Mesendoderm (in vitro differentiated cells): ENCODE measurements around the gene CEP43.

ENCODE experiments used
- DNase-seq: peaks from one replicate; pipeline ENCODE4 v3.0.0; 2013
- H2AK5ac ChIP-seq: 2 replicates; pipeline ENCODE4 v1.6.1; 2013; ENCODE audit warnings: low read length, inconsistent platforms
- H2BK120ac ChIP-seq: 2 replicates; pipeline ENCODE4 v1.6.1; 2013; ENCODE audit warnings: low read depth, mild to moderate bottlenecking, low read length, moderate library complexity, mixed read lengths
- H2BK15ac ChIP-seq: replicated peaks from 2 replicates; pipeline ENCODE4 v1.6.1; 2013; ENCODE audit warnings: low read depth, mild to moderate bottlenecking, moderate library complexity
- H2BK5ac ChIP-seq: 2 replicates; pipeline ENCODE4 v1.6.1; 2013; ENCODE audit warnings: low read length, inconsistent platforms
- H3K18ac ChIP-seq: 2 replicates; pipeline ENCODE4 v1.6.1; 2013; ENCODE audit warnings: mild to moderate bottlenecking, low read length, mixed read lengths
- H3K23ac ChIP-seq: one replicate; pipeline ENCODE4 v1.6.1; 2013; ENCODE audit warnings: low read length
- H3K27ac ChIP-seq: 2 replicates; pipeline ENCODE4 v1.5.1; 2013; ENCODE audit warnings: low read depth, mild to moderate bottlenecking, inconsistent platforms, low read length, moderate library complexity
- H3K27me3 ChIP-seq: 2 replicates; pipeline ENCODE4 v1.6.1; 2013; ENCODE audit warnings: low read length, control low read depth, mild to moderate bottlenecking, inconsistent platforms; ENCODE audit not compliant: insufficient read depth, poor library complexity
- H3K36me3 ChIP-seq: 2 replicates; pipeline ENCODE4 v1.6.1; 2013; ENCODE audit warnings: low read length, inconsistent platforms; ENCODE audit not compliant: control insufficient read depth, insufficient read depth
- H3K4ac ChIP-seq: one replicate; pipeline ENCODE4 v1.6.1; 2013; ENCODE audit warnings: low read depth, mild to moderate bottlenecking, low read length, moderate library complexity
- H3K4me1 ChIP-seq: 2 replicates; pipeline ENCODE4 v1.6.1; 2013; ENCODE audit warnings: low read depth, low read length, inconsistent platforms; ENCODE audit not compliant: control insufficient read depth
- H3K4me2 ChIP-seq: 2 replicates; pipeline ENCODE4 v1.6.1; 2013; ENCODE audit warnings: low read length
- H3K4me3 ChIP-seq: 2 replicates; pipeline ENCODE4 v1.5.1; 2013; ENCODE audit warnings: mild to moderate bottlenecking, low read length
- H3K56ac ChIP-seq: one replicate; pipeline ENCODE4 v1.6.1; 2013; ENCODE audit warnings: low read length
- H3K79me1 ChIP-seq: 2 replicates; pipeline ENCODE4 v1.6.1; 2013; ENCODE audit warnings: low read length, inconsistent platforms
- H3K79me2 ChIP-seq: 2 replicates; pipeline ENCODE4 v1.6.1; 2013; ENCODE audit warnings: mild to moderate bottlenecking, low read length; ENCODE audit not compliant: control insufficient read depth, insufficient read depth
- H3K9ac ChIP-seq: 2 replicates; pipeline ENCODE4 v1.6.1; 2013; ENCODE audit warnings: low read length, inconsistent platforms
- H4K5ac ChIP-seq: one replicate; pipeline ENCODE4 v1.6.1; 2013; ENCODE audit warnings: low read length
- H4K8ac ChIP-seq: one replicate; pipeline ENCODE4 v1.6.1; 2013; ENCODE audit warnings: low read depth, mild to moderate bottlenecking, control low read depth, low read length, moderate library complexity
- WGBS: extraction: QIAGEN DNeasy Blood & Tissue Kit; methylation state at CpG from one replicate; pipeline ENCODE4 v1.1.7; 2013; ENCODE audit warnings: low lambda C conversion rate, missing lambda C conversion rate; ENCODE audit not compliant: insufficient coverage; ENCODE audit errors: extremely low coverage; 5-methylcytosine and 5-hydroxymethylcytosine counted together

CEP43 gene

GRCh38 chr6:167007985-167008384 is 8.8 kb downstream of the CEP43 start:
- Histone ChIP-seq H3K9ac (no peak overlapping the region), H3K79me2 (no peaks in the 10 kb centered on the region), H3K36me3 (peaks cover 9% of the 10 kb centered on the region), H2BK5ac (no peak overlapping the region), H3K27me3 (no peaks in the 10 kb centered on the region), H3K27ac (no peak overlapping the region), H4K5ac (no peak overlapping the region), H3K23ac (no peak overlapping the region), H3K4ac (no peak overlapping the region), H2BK120ac (no peak overlapping the region), H3K4me2 (no peak overlapping the region), H3K4me3 (no peak overlapping the region), H3K56ac (no peak overlapping the region), H3K18ac (no peak overlapping the region), H3K4me1 (no peaks in the 10 kb centered on the region), H2AK5ac (no peak overlapping the region), H4K8ac (no peak overlapping the region), H3K79me1 (peaks cover 5% of the 10 kb centered on the region), H2BK15ac (no peak overlapping the region)
- no CpG with 5 or more reads among the region's 4 CpGs for WGBS
- no peak for DNase-seq

GRCh38 chr6:167013067-167013466 is 13.9 kb downstream of the CEP43 start:
- no peaks in the 10 kb centered on the region for H3K79me2 ChIP-seq
- H3K4me3 ChIP-seq: no peak overlapping the region
- H3K56ac ChIP-seq: no peak overlapping the region
- no peaks in the 10 kb centered on the region for H3K4me1 ChIP-seq
- H4K5ac ChIP-seq: no peak overlapping the region
- H3K18ac ChIP-seq: no peak overlapping the region
- H3K27ac ChIP-seq: no peak overlapping the region
- H3K4me2 ChIP-seq: no peak overlapping the region
- H2AK5ac ChIP-seq: no peak overlapping the region
- no peak overlapping the region for H2BK5ac ChIP-seq
- no peak overlapping the region for H3K9ac ChIP-seq
- H3K36me3 ChIP-seq: peaks cover 4% of the 10 kb centered on the region
- no peak overlapping the region for H4K8ac ChIP-seq
- H3K79me1 ChIP-seq: no peaks in the 10 kb centered on the region
- DNase-seq: no peak
- no peak overlapping the region for H2BK120ac ChIP-seq
- H3K27me3 ChIP-seq: no peaks in the 10 kb centered on the region
- H3K23ac ChIP-seq: no peak overlapping the region
- no CpG with 5 or more reads among the region's 1 CpG for WGBS
- H3K4ac ChIP-seq: no peak overlapping the region
- no peak overlapping the region for H2BK15ac ChIP-seq

DNA sequence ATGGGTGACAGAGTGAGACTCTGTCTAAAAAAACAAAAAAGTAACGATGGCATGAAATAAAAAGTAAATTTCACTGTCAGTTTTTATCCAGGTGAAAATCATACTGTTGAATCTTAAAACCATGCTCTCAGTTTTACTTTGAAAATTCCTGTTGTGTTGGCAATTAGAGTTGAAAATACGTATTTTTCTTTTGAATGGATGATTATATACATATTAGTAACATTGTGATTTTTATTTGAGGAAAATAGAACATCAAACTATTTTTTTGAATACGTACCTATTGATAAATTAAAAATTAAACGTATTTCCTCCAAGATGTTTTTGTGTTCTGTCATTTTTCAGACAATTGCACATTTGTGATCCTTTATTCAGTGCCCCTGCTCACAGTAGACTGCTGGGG is 14.7 kb downstream of the CEP43 start:
- Histone ChIP-seq H2AK5ac (no peak overlapping the region), H3K4me1 (no peaks in the 10 kb centered on the region), H3K79me1 (no peaks in the 10 kb centered on the region), H3K4me3 (no peak overlapping the region), H3K4me2 (no peak overlapping the region), H3K18ac (no peak overlapping the region), H3K27me3 (no peaks in the 10 kb centered on the region), H4K8ac (no peak overlapping the region), H3K23ac (no peak overlapping the region), H3K36me3 (peaks cover 4% of the 10 kb centered on the region), H2BK120ac (no peak overlapping the region), H2BK15ac (no peak overlapping the region), H4K5ac (no peak overlapping the region), H3K27ac (no peak overlapping the region), H3K9ac (no peak overlapping the region), H3K56ac (no peak overlapping the region), H2BK5ac (no peak overlapping the region), H3K79me2 (no peaks in the 10 kb centered on the region), H3K4ac (no peak overlapping the region)
- no peak for DNase-seq
- WGBS: 100% methylated on average over 2 of the region's 4 CpGs

GRCh38 chr6:167015302-167015701 is 16.1 kb downstream of the CEP43 start:
- H3K27ac ChIP-seq: no peak overlapping the region
- no peak overlapping the region for H3K23ac ChIP-seq
- no peak overlapping the region for H3K4me2 ChIP-seq
- H2AK5ac ChIP-seq: no peak overlapping the region
- H3K56ac ChIP-seq: no peak overlapping the region
- H3K27me3 ChIP-seq: no peaks in the 10 kb centered on the region
- no peak overlapping the region for H4K5ac ChIP-seq
- no peak overlapping the region for H2BK5ac ChIP-seq
- DNase-seq: peak; percentile 7
- no peak overlapping the region for H2BK15ac ChIP-seq
- no peaks in the 10 kb centered on the region for H3K4me1 ChIP-seq
- H3K36me3 ChIP-seq: peaks cover 4% of the 10 kb centered on the region
- no peak overlapping the region for H3K18ac ChIP-seq
- no peaks in the 10 kb centered on the region for H3K79me2 ChIP-seq
- H3K79me1 ChIP-seq: no peaks in the 10 kb centered on the region
- no CpG with 5 or more reads among the region's 9 CpGs for WGBS
- no peak overlapping the region for H3K4ac ChIP-seq
- H3K9ac ChIP-seq: no peak overlapping the region
- H3K4me3 ChIP-seq: no peak overlapping the region
- no peak overlapping the region for H2BK120ac ChIP-seq
- no peak overlapping the region for H4K8ac ChIP-seq

DNA sequence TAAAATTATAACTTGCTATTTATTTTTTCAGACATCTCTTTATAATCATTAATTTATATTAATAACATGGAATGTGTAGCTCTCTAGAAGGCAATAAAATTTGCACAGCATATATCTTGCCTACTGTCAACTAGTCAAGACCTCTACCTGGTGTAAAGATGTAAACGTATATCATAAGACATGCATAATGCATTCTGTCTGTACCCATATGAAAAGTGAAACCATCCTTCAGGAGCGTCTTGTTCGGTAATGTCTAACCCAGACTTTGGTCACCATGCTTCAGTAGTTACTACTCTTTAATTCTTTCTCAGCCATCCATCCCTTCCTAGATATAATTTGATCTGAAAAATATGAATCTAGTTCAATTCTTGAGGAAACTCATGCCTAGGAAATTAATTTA is 21.0 kb downstream of the CEP43 start:
- H4K5ac ChIP-seq: no peak overlapping the region
- H3K4me2 ChIP-seq: no peak overlapping the region
- no peak overlapping the region for H3K4ac ChIP-seq
- H2BK120ac ChIP-seq: no peak overlapping the region
- no peaks in the 10 kb centered on the region for H3K79me1 ChIP-seq
- H3K56ac ChIP-seq: no peak overlapping the region
- H2AK5ac ChIP-seq: no peak overlapping the region
- WGBS: no CpG with 5 or more reads among the region's 3 CpGs
- no peaks in the 10 kb centered on the region for H3K79me2 ChIP-seq
- H3K36me3 ChIP-seq: no peaks in the 10 kb centered on the region
- H3K18ac ChIP-seq: no peak overlapping the region
- H3K4me1 ChIP-seq: no peaks in the 10 kb centered on the region
- no peaks in the 10 kb centered on the region for H3K27me3 ChIP-seq
- no peak overlapping the region for H3K27ac ChIP-seq
- no peak overlapping the region for H3K4me3 ChIP-seq
- DNase-seq: no peak
- no peak overlapping the region for H4K8ac ChIP-seq
- H3K23ac ChIP-seq: no peak overlapping the region
- H2BK5ac ChIP-seq: no peak overlapping the region
- H3K9ac ChIP-seq: no peak overlapping the region
- H2BK15ac ChIP-seq: no peak overlapping the region

DNA sequence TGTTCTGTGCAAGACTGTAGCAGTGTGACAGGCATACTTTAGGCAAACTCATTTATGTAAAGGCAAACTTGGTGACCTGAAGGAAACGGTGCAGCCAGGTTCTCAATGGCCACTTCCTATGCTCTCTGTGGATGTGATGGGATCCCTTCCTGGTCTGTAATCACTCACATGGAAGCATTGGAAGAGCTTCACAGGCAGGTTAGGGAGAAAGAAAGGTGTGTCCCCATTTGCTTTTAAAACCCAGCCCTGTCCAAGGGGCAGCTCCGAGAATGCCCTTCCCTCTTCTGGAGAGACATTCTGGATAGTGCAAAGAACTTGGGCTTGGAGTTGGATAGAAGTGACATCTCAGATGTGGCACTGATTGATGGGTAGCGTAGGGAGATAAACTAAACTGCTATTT is 28.1 kb downstream of the CEP43 start:
- no peak overlapping the region for H3K4ac ChIP-seq
- no peak overlapping the region for H2BK15ac ChIP-seq
- H3K4me3 ChIP-seq: no peak overlapping the region
- H3K27ac ChIP-seq: no peak overlapping the region
- H4K8ac ChIP-seq: no peak overlapping the region
- no peak overlapping the region for H2AK5ac ChIP-seq
- WGBS: no CpG with 5 or more reads among the region's 3 CpGs
- H3K79me1 ChIP-seq: no peaks in the 10 kb centered on the region
- no peak overlapping the region for H3K56ac ChIP-seq
- no peaks in the 10 kb centered on the region for H3K79me2 ChIP-seq
- no peak overlapping the region for H3K9ac ChIP-seq
- no peak overlapping the region for H2BK5ac ChIP-seq
- no peaks in the 10 kb centered on the region for H3K4me1 ChIP-seq
- no peak overlapping the region for H3K23ac ChIP-seq
- H4K5ac ChIP-seq: no peak overlapping the region
- no peak for DNase-seq
- H3K27me3 ChIP-seq: no peaks in the 10 kb centered on the region
- H3K4me2 ChIP-seq: no peak overlapping the region
- peaks cover 5% of the 10 kb centered on the region for H3K36me3 ChIP-seq
- H2BK120ac ChIP-seq: no peak overlapping the region
- H3K18ac ChIP-seq: no peak overlapping the region
